Measurements from ENCODE around the gene RELL2. TPM values are rescaled to one million over a fixed set of nuclear protein-coding genes. Genes with fewer than 3 reads are reported as not detected.

Gene RELL2
- total RNA-seq, 1 donor from 2014 or later, result 7.8 TPM

GRCh38 chr5:141634720-141635119 lies 2.1 kb upstream of the RELL2 start:
- DNase-seq (ENCODE audit: low read depth), result no peak
- no peaks in the 10 kb centered on the region for H3K27me3 ChIP-seq (ENCODE audit: control insufficient read depth, insufficient read depth, low read length)
- H3K4me3 ChIP-seq (ENCODE audit: low read depth, low read length), result no peak overlapping the region
- no peak for TF ChIP-seq CTCF (IDR thresholded peaks at IDR 0.05; ENCODE audit: insufficient read depth, low read length, poor library complexity, severe bottlenecking)
- H3K36me3 ChIP-seq (ENCODE audit: control insufficient read depth, insufficient read depth, low read length), result no peaks in the 10 kb centered on the region

GRCh38 chr5:141635646-141636045 lies 1.2 kb upstream of the RELL2 start:
- Histone ChIP-seq H3K27me3 (ENCODE audit: control insufficient read depth, insufficient read depth, low read length) (no peaks in the 10 kb centered on the region), H3K36me3 (ENCODE audit: control insufficient read depth, insufficient read depth, low read length) (no peaks in the 10 kb centered on the region), H3K4me3 (ENCODE audit: low read depth, low read length) (peak overlapping the region; percentile 87)
- DNase-seq (ENCODE audit: low read depth), result no peak
- TF ChIP-seq CTCF (IDR thresholded peaks at IDR 0.05; ENCODE audit: insufficient read depth, low read length, poor library complexity, severe bottlenecking), result no peak

GRCh38 chr5:141636106-141636412 lies 738 bp upstream of the RELL2 start:
- Histone ChIP-seq H3K36me3 (ENCODE audit: control insufficient read depth, insufficient read depth, low read length) (no peaks in the 10 kb centered on the region), H3K27me3 (ENCODE audit: control insufficient read depth, insufficient read depth, low read length) (no peaks in the 10 kb centered on the region), H3K4me3 (ENCODE audit: low read depth, low read length) (peak overlapping the region; percentile 87)
- no peak for DNase-seq (ENCODE audit: low read depth)
- no peak for TF ChIP-seq CTCF (IDR thresholded peaks at IDR 0.05; ENCODE audit: insufficient read depth, low read length, poor library complexity, severe bottlenecking)

GRCh38 chr5:141637123-141637766 lies 448 bp downstream of the RELL2 start:
- no peak for TF ChIP-seq CTCF (IDR thresholded peaks at IDR 0.05; ENCODE audit: insufficient read depth, low read length, poor library complexity, severe bottlenecking)
- Histone ChIP-seq H3K36me3 (ENCODE audit: control insufficient read depth, insufficient read depth, low read length) (no peaks in the 10 kb centered on the region), H3K27me3 (ENCODE audit: control insufficient read depth, insufficient read depth, low read length) (no peaks in the 10 kb centered on the region), H3K4me3 (ENCODE audit: low read depth, low read length) (peak overlapping the region; percentile 57)
- DNase-seq (ENCODE audit: low read depth), result no peak

- no peaks in the 10 kb centered on the region for H3K27me3 ChIP-seq (ENCODE audit: control insufficient read depth, insufficient read depth, low read length)
- peak; percentile 39 for TF ChIP-seq CTCF (IDR thresholded peaks at IDR 0.05; ENCODE audit: insufficient read depth, low read length, poor library complexity, severe bottlenecking)
- peak overlapping the region; percentile 57 for H3K4me3 ChIP-seq (ENCODE audit: low read depth, low read length)
- no peaks in the 10 kb centered on the region for H3K36me3 ChIP-seq (ENCODE audit: control insufficient read depth, insufficient read depth, low read length)
- DNase-seq (ENCODE audit: low read depth), result no peak
Observed at GRCh38 chr5:141637767-141638419, 1.1 kb downstream of the RELL2 start.

GRCh38 chr5:141638771-141639170 lies 2.0 kb downstream of the RELL2 start:
- Histone ChIP-seq H3K36me3 (ENCODE audit: control insufficient read depth, insufficient read depth, low read length) (no peaks in the 10 kb centered on the region), H3K4me3 (ENCODE audit: low read depth, low read length) (no peak overlapping the region), H3K27me3 (ENCODE audit: control insufficient read depth, insufficient read depth, low read length) (no peaks in the 10 kb centered on the region)
- no peak for DNase-seq (ENCODE audit: low read depth)
- no peak for TF ChIP-seq CTCF (IDR thresholded peaks at IDR 0.05; ENCODE audit: insufficient read depth, low read length, poor library complexity, severe bottlenecking)

Data from kidney epithelial cell (primary cell).